ENCODE measurements around the gene PPFIBP1.

The PPFIBP1 gene

GRCh38 chr12:27523642-27524493 lies at the start of gene PPFIBP1:
PPFIBP1 (plus strand) TSS chr12:27524206; CDS start chr12:27633397, 109,191 bp downstream.
- DNase-seq = peak; percentile 97

- no peak for DNase-seq
Observed at GRCh38 chr12:27474344-27474743, 49.7 kb upstream of the PPFIBP1 start.

- DNase-seq = no peak
Observed at GRCh38 chr12:27477049-27477448, 47.0 kb upstream of the PPFIBP1 start.

- DNase-seq = no peak
Observed at GRCh38 chr12:27478949-27479348, 45.1 kb upstream of the PPFIBP1 start.

- no peak for DNase-seq
Observed at GRCh38 chr12:27480016-27480415, 44.0 kb upstream of the PPFIBP1 start.

GRCh38 chr12:27486961-27487360 lies 37.0 kb upstream of the PPFIBP1 start:
- DNase-seq = no peak

GRCh38 chr12:27488479-27488878 lies 35.5 kb upstream of the PPFIBP1 start:
- no peak for DNase-seq

GRCh38 chr12:27491226-27491625 lies 32.8 kb upstream of the PPFIBP1 start:
- no peak for DNase-seq

- DNase-seq = no peak
Observed at GRCh38 chr12:27493260-27493940, 30.6 kb upstream of the PPFIBP1 start.

GRCh38 chr12:27497446-27497845 lies 26.6 kb upstream of the PPFIBP1 start:
- DNase-seq = no peak

GRCh38 chr12:27498149-27498548 lies 25.9 kb upstream of the PPFIBP1 start:
- no peak for DNase-seq

- no peak for DNase-seq
Observed at GRCh38 chr12:27498761-27499160, 25.2 kb upstream of the PPFIBP1 start.

GRCh38 chr12:27499377-27499776 lies 24.6 kb upstream of the PPFIBP1 start:
- no peak for DNase-seq

GRCh38 chr12:27500546-27500945 lies 23.5 kb upstream of the PPFIBP1 start:
- no peak for DNase-seq

- DNase-seq = no peak
Observed at GRCh38 chr12:27502021-27502435, 22.0 kb upstream of the PPFIBP1 start.

GRCh38 chr12:27504507-27504906 lies 19.5 kb upstream of the PPFIBP1 start:
- DNase-seq = no peak

- no peak for DNase-seq
Observed at GRCh38 chr12:27505109-27505508, 18.9 kb upstream of the PPFIBP1 start.

GRCh38 chr12:27505761-27506160 lies 18.2 kb upstream of the PPFIBP1 start:
- no peak for DNase-seq

GRCh38 chr12:27506645-27507189 lies 17.3 kb upstream of the PPFIBP1 start:
- DNase-seq = no peak

- no peak for DNase-seq
Observed at GRCh38 chr12:27508736-27509431, 15.1 kb upstream of the PPFIBP1 start.

GRCh38 chr12:27511031-27511722 lies 12.8 kb upstream of the PPFIBP1 start:
- no peak for DNase-seq

GRCh38 chr12:27511723-27512045 lies 12.3 kb upstream of the PPFIBP1 start:
- no peak for DNase-seq

Measured in stimulated activated CD4-positive, alpha-beta T cell treated with anti-CD3 and anti-CD28 coated beads, Interleukin-1b, Interleukin-23, amount 100 ng/mL, for 48 hours (primary cell).